NCI-H748 (cell line): Measurements from ENCODE around the gene PSMC4.
"Not testable (repeated sequence)": the region's sequence is repeated elsewhere in the genome, so short reads cannot be mapped to it uniquely, and the experiment has no call there.

Source experiments
- DNase-seq: peaks from one replicate; lab custom pipeline; 2025; ENCODE audit not compliant: unreplicated experiment; lab: John Stamatoyannopoulos, UW

The PSMC4 gene

GRCh38 chr19:39943586-39943985 lies 27.4 kb upstream of the PSMC4 start:
- DNase-seq = no peak

GRCh38 chr19:39946532-39946931 lies 24.4 kb upstream of the PSMC4 start:
- DNase-seq = no peak

GRCh38 chr19:39949026-39949747 lies 21.8 kb upstream of the PSMC4 start:
- no peak for DNase-seq

- no peak for DNase-seq
These were observed 19.8 kb upstream of the PSMC4 start for GRCh38 chr19:39951065-39951650.

- no peak for DNase-seq
These were observed 19.3 kb upstream of the PSMC4 start for GRCh38 chr19:39951686-39952085.

GRCh38 chr19:39953915-39954314 lies 17.1 kb upstream of the PSMC4 start:
- DNase-seq = no peak

GRCh38 chr19:39957886-39958285 lies 13.1 kb upstream of the PSMC4 start:
- DNase-seq = not testable (repeated sequence)

GRCh38 chr19:39958942-39959341 lies 12.0 kb upstream of the PSMC4 start:
- not testable (repeated sequence) for DNase-seq

GRCh38 chr19:39959407-39959806 lies 11.6 kb upstream of the PSMC4 start:
- not testable (repeated sequence) for DNase-seq

- DNase-seq = no peak
These were observed 7.1 kb upstream of the PSMC4 start for GRCh38 chr19:39963898-39964297.

- no peak for DNase-seq
These were observed 4.3 kb upstream of the PSMC4 start for GRCh38 chr19:39966617-39967016.

- no peak for DNase-seq
These were observed 3.4 kb upstream of the PSMC4 start for GRCh38 chr19:39967561-39967960.

- no peak for DNase-seq
These were observed 2.2 kb upstream of the PSMC4 start for GRCh38 chr19:39968789-39969188.

- no peak for DNase-seq
These were observed 1.7 kb upstream of the PSMC4 start for GRCh38 chr19:39969266-39969665.

- no peak for DNase-seq
These were observed 1.1 kb upstream of the PSMC4 start for GRCh38 chr19:39969681-39970424.

GRCh38 chr19:39970425-39970674 lies 615 bp upstream of the PSMC4 start:
- DNase-seq = peak; percentile 81

- no peak for DNase-seq
These were observed 543 bp downstream of the PSMC4 start for GRCh38 chr19:39971380-39972035.

- no peak for DNase-seq
These were observed 3.6 kb downstream of the PSMC4 start for GRCh38 chr19:39974377-39975155.

GRCh38 chr19:39982883-39983282 lies 11.9 kb downstream of the PSMC4 start:
- DNase-seq = no peak

GRCh38 chr19:39983695-39984300 lies 12.8 kb downstream of the PSMC4 start:
- no peak for DNase-seq

GRCh38 chr19:39986643-39987042 lies 15.7 kb downstream of the PSMC4 start:
- no peak for DNase-seq
